ENCODE measurements around the gene FEM1B.

The FEM1B gene

DNA sequence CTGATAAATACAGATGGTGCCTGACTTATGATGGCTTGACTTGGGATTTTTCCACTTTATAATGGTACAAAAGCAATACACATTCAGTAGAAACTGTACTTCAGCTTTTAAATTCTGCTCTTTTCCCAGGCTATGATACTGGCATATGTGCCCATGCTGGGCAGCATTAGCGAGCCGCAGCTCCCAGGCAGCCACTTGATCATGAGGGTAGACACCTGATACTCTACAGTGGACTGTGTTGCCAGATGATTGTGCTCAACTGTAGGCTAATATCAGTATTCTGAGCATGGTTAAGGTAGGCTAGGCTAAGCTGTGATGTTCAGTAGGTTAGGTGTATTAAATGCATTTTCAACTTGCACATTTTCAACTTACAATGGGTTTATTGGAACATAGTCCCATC, 17.7 kb upstream of the FEM1B start:
- no peak for DNase-seq

GRCh38 chr15:68261241-68261640, 16.3 kb upstream of the FEM1B start:
- no peak for DNase-seq

- no peak for DNase-seq
Measured at GRCh38 chr15:68261980-68262379, 15.6 kb upstream of the FEM1B start.

DNA sequence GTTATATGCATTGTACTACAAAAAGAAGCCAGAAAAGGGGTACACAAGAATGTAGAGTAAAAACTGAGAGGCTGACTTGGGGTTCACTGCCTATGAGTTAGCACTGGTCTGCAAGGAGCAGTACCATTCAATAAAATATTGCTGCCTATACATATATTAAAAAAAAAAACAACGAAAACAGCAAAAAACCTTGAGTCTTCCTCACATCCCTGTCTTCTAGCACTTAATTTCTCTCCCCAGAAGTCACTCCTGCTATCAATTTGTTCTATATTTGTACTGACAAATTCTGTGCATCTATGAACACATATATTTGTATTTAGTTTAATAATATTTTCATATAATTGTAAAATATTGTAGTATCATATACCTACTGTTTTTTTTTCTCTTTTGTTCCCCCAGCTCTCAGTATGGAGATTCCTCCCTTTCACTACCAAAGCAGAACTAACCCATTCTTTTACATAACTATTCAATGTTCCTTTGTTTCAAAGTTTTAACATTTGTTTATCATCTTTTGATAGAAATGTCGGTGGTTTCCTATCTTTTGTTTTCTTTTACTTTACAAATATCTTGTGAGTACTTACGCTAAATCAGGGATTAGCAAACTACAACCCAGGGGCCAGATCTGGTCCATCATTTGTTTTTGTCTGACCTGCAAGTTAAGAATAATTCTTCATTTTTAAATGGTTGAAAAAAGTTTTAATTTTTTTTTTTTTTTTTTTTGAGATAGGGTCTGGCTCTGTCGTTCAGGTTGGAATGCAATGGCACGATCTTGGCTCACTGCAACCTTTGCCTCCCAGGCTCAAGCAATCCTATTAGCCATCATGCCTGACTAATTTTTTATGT, 14.8 kb upstream of the FEM1B start:
- no peak for DNase-seq

GRCh38 chr15:68264282-68264681, 13.3 kb upstream of the FEM1B start:
- no peak for DNase-seq

GRCh38 chr15:68265081-68265480, 12.5 kb upstream of the FEM1B start:
- no peak for DNase-seq

DNA sequence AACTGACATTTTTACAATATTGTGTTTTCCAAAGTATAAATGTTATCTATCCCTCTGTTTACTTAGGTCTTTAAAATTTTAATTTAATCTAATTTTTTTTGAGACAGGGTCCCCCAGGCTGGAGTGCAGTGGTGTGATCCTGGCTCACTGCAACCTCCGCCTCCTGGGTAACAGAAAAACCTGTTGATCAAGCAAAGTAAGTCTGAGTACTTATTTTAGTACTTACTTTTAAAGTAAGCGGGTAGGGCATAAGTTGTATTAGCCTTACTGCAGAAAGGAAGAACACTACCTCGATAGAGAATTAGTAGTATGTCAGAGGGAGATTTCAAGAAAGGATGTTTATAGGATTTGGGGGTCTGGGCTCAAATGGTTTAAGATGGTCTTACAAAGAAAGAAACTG, 11.9 kb upstream of the FEM1B start:
- no peak for DNase-seq

- no peak for DNase-seq
Measured at GRCh38 chr15:68268405-68268804, 9.1 kb upstream of the FEM1B start.

GRCh38 chr15:68271854-68272471, 5.6 kb upstream of the FEM1B start:
- DNase-seq: no peak

DNA sequence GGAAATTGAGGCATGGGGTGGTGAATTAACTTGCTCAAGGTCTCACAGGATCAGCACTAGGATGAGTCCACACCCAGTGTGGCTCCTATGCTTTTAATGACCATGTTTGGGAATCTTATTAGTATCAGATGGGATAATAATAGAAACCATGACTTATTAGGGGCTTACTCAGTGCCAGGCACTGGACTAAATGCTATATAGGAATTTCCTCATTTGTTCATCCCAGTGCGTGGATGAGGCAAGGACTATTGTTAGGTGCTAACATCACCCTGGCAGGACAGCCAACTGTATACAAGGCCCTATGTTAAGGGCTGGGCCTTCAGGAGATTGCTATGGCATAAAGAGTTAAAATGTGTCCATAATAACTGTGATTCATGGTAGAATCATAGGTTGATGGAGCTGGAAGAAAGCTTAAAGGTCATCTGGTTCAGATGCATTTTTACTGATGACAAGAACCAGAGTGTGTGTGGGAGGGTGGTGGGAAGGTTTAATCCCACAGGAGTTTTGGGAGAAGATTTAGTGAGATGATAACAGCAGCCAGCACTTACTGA, 4.7 kb upstream of the FEM1B start:
- no peak for DNase-seq

DNA sequence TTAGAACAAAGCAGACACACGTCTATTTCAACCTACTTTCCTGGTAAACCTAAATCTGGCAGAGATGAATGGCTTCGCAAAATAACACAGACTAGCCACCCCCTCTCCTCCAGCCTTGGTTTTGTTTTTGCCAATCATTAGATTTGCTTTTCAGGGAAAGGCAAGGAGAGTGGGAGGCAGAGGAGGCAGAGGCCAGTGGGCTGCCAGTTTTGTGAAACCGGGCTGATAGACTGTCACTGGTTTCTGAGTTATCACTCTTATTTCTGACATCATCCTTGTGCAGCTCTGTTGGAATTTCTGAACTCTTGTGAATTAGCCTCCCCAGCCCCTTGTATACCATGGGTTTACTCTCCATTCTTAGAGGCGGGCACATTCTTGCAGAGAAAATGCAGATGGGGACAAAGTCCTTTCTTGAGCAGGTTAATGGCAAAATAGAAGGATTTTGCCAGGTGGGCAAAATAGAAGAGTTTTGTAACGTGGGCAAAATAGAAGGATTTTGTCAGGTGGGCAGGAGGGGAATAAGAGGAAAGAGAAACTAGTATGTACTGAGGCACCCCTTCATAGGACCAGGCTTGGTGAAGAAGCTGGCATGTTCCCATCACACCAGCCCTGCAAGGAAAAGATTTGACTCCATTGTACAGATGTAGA, 3.2 kb upstream of the FEM1B start:
- DNase-seq: no peak

DNA sequence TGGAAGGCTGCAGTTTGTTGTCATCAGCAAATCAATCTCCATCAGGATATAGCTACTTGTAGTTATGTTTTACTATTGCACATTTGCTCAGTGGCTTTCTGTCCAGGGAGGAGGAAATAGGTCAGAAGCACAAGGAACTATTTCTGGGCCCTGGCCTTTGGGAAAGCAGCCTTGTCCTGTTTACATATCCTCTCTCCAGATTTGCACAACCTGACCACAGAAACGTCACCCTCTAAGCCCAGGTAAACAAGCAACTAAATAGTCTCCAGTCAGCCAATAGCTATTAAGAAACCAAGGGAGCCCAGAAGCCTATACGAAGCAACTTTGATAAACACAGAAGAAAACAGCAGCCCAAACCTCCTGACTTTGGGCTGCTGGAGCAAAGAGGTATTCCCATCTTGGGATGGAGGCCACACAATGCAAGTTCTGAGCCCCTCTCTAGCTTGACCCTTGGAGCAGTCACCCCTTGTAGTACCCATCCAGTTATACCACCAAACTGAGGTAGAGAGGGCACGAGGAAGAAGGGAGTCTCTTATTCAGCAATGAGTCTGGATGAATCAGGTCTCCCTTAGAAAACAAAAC, 2.3 kb upstream of the FEM1B start:
- no peak for DNase-seq

DNA sequence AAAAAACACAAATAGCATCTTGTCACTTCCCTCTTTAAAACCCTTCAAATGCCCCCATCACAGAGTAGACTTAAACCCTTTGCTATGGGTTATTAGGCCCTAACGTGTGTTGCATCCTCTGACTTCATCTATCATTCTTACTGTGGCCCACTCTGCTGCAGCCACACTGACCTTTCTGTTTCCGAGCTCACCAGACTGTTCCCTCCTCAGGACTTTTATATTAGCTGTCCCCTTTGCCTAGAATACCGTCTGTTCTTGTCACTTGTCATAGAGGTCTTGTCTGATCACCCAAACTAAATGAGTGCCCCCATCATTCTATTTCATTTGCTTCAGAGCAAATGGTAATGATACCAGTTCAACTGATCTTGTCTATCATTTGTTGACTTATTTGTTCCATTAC, 877 bp upstream of the FEM1B start:
- no peak for DNase-seq

GRCh38 chr15:68277131-68277602, 378 bp upstream of the FEM1B start:
- DNase-seq: no peak

GRCh38 chr15:68278345-68278594, 725 bp downstream of the FEM1B start:
- DNase-seq: no peak

DNA sequence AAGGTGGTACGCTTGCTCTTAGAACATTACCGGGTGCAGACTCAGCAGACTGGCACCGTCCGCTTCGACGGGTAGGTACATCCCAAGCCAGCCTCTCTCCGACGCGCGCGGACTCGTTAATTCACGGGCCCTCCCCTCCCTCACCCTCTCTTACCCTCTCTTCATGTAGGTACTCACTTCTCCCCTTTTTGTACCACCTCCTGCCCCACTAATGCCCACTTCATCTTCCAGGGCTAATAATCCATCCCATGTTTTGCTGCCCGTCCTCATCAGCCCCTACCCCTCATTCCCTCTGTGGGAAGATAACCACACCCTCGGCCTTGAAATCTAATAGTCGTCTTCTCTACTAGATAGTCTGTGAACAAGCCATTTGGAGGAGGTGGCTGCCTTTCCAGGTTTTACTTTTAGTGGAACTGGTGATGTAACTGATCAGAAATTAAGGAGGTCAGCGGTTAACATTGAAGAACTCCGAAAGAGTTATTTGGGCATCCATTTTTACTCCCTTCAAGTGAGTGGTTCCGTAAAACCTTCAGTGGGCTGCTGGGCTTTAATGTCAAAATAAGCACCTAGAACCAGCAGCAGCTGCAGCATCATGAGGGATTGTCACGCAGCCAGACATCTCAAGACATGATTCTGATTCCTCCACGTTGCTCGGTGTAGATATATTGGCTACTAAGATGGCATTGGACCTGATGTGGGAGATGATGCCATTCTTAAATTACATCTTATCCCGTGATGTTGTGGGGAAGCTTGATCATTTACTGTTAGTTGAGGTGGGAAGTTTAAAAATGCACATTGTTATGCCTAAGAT, 1.3 kb downstream of the FEM1B start:
- no peak for DNase-seq

DNA sequence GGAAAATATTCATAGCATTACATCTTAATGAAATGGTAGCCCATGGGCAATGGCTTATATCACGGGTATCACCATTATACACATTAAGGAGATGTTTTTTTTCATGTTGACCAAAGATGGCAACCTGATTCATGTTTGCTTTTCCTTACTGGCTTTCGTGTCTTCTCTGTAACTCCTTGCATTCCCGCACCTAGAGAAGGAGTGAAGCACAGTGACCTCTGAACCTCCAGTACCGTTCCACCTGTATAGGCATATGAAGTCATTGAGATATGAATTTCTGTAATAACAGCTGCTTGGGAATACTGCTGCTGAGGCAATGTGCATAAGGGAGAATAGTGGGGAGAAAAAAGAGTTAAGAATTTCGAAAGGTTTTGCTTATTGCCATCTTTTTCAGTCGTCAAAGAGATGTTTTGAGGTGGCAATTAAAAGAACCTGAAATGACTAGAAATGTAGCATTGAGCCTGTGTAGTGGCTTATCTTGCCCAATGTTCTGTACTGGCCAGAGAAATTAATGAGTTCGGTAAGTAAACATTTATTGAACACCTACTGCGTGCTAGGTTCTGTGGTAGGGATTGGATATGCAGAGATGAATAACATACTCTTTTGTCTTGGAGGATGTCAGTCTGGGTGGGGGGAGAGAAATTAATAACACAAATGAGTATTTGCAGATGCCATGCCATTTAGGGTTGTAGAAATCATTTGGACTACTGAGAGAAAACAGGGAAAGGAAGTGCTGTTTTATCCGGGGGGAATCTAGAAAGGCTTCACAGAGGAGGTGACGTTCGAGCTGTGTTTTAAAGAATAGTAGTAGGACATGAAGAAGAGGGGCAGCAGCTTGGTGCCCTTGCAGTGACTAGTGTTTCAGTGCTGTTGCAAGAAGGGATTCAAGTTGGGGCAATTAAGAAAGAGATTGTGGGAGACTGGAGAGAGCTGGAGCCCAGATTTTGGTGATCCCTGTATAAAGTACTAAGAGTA, 2.5 kb downstream of the FEM1B start:
- DNase-seq: no peak

GRCh38 chr15:68281008-68281407, 3.5 kb downstream of the FEM1B start:
- no peak for DNase-seq

- no peak for DNase-seq
Measured at GRCh38 chr15:68283401-68283800, 5.9 kb downstream of the FEM1B start.

- no peak for DNase-seq
Measured at GRCh38 chr15:68284616-68285258, 7.2 kb downstream of the FEM1B start.
